ENCODE measurements around the gene ADAMTS9. TPM values are rescaled to one million over a fixed set of nuclear protein-coding genes. Genes with fewer than 3 reads are reported as not detected.

The ADAMTS9 gene
- total and polyA plus RNA-seq, 2 donors (not counting 3 experiments of a cell fraction or from before 2014, with no cell fraction given), result 6.5 to 23.9 TPM

- no peaks in the 10 kb centered on the region for H3K9me1 ChIP-seq (replicated peaks; ENCODE audit: control insufficient read depth, extremely low read depth, insufficient read depth, low read length)
- no peaks in the 10 kb centered on the region for H3K4me1 ChIP-seq (ENCODE audit: control insufficient read depth, extremely low read depth, insufficient read depth, low read length)
- H3K4me2 ChIP-seq (ENCODE audit: insufficient read depth, low read length), result no peak overlapping the region
- intact Hi-C loops (cut with micrococcal nuclease), result no loop called here
- H2AFZ ChIP-seq (ENCODE audit: low read depth, low read length), result no peak overlapping the region
- H3K79me2 ChIP-seq (ENCODE audit: control insufficient read depth, insufficient read depth, low read length), result no peaks in the 10 kb centered on the region
- H3K27ac ChIP-seq (ENCODE audit: insufficient read depth, low read depth, low read length), result no peak overlapping the region
- FAIRE-seq, result no peak
- H3K36me3 ChIP-seq (ENCODE audit: control insufficient read depth in 2 of 2, extremely low read depth in 1 of 2, insufficient read depth in 2 of 2, low read length in 2 of 2), result no peaks in the 10 kb centered on the region
- peaks cover 0 to 2% of the 10 kb centered on the region in 2 experiments for H3K27me3 ChIP-seq (ENCODE audit: control insufficient read depth in 2 of 2, insufficient read depth in 2 of 2, low read length in 2 of 2)
- no peaks in the 10 kb centered on the region for H4K20me1 ChIP-seq (replicated peaks; ENCODE audit: control insufficient read depth, extremely low read depth, insufficient read depth, low read length)
- H3K4me3 ChIP-seq (replicated peaks in 1 of 3; ENCODE audit: insufficient read depth in 1 of 3, low read depth in 1 of 3, low read length in 3 of 3), result no peak overlapping the region
- ChIA-PET CTCF (interaction anchor here (1.0 to 1.5 kb wide), 2 partner anchors 9 to 11 kb away, joined by 3 to 5 read pairs; no protein-coding TSS in a partner anchor), POLR2A (no interaction called here)
- no peak for TF ChIP-seq MAX (IDR thresholded peaks at IDR 0.05; ENCODE audit: insufficient read depth, insufficient read length)
- dilution Hi-C loops (cut with MboI; ENCODE audit: extremely low pct_ligation_motif_present, low sequenced_read_pairs), result loop anchor here (25.0 kb wide), 1 partner anchor 436 kb away; no protein-coding TSS in a partner anchor
- H3K9me3 ChIP-seq (replicated peaks; ENCODE audit: control insufficient read depth, insufficient read depth, low read length), result no peaks in the 10 kb centered on the region
- no TSS peak for BruUV-seq (replicated peaks)
- no peak for DNase-seq (ENCODE audit: low read depth, low spot score)
- H3K9ac ChIP-seq (replicated peaks; ENCODE audit: extremely low read depth, insufficient read depth, low read length), result no peak overlapping the region
Measured at GRCh38 chr3:64473466-64473865, 214.3 kb downstream of the ADAMTS9 start.

- Histone ChIP-seq H3K36me3 (ENCODE audit: control insufficient read depth in 2 of 2, extremely low read depth in 1 of 2, insufficient read depth in 2 of 2, low read length in 2 of 2) (no peaks in the 10 kb centered on the region), H3K9me3 (replicated peaks; ENCODE audit: control insufficient read depth, insufficient read depth, low read length) (no peaks in the 10 kb centered on the region), H3K9me1 (replicated peaks; ENCODE audit: control insufficient read depth, extremely low read depth, insufficient read depth, low read length) (no peaks in the 10 kb centered on the region), H3K27me3 (ENCODE audit: control insufficient read depth in 2 of 2, insufficient read depth in 2 of 2, low read length in 2 of 2) (peaks cover 2 to 3% of the 10 kb centered on the region in 2 experiments), H3K4me2 (ENCODE audit: insufficient read depth, low read length) (no peak overlapping the region), H4K20me1 (replicated peaks; ENCODE audit: control insufficient read depth, extremely low read depth, insufficient read depth, low read length) (no peaks in the 10 kb centered on the region), H3K79me2 (ENCODE audit: control insufficient read depth, insufficient read depth, low read length) (no peaks in the 10 kb centered on the region), H3K9ac (replicated peaks; ENCODE audit: extremely low read depth, insufficient read depth, low read length) (no peak overlapping the region), H3K4me3 (replicated peaks in 1 of 3; ENCODE audit: insufficient read depth in 1 of 3, low read depth in 1 of 3, low read length in 3 of 3) (no peak overlapping the region), H3K27ac (ENCODE audit: insufficient read depth, low read depth, low read length) (no peak overlapping the region), H3K4me1 (ENCODE audit: control insufficient read depth, extremely low read depth, insufficient read depth, low read length) (peaks cover 4% of the 10 kb centered on the region), H2AFZ (ENCODE audit: low read depth, low read length) (no peak overlapping the region)
- TF ChIP-seq MYC (IDR thresholded peaks at IDR 0.05; ENCODE audit: low read depth, low read length), result no peak
- no peak for TF ChIP-seq EZH2 (IDR thresholded peaks at IDR 0.05; ENCODE audit: borderline replicate concordance, low read depth, low read length, severe bottlenecking)
- TF ChIP-seq FOS (IDR thresholded peaks at IDR 0.05; ENCODE audit: borderline replicate concordance, insufficient read depth, low read length), result no peak
- no peak for TF ChIP-seq POLR2A (IDR thresholded peaks at IDR 0.05; ENCODE audit: low read depth, low read length)
- no peak for TF ChIP-seq POLR2AphosphoS5 (IDR thresholded peaks at IDR 0.05; ENCODE audit: insufficient read depth, low read depth, low read length)
- DNase-seq (ENCODE audit: low read depth, low spot score) (no peak), FAIRE-seq (no peak)
- intact Hi-C loops (cut with micrococcal nuclease), result no loop called here
- no TSS peak for BruUV-seq (replicated peaks)
- CTCF ChIA-PET, result interaction anchor here (1.3 kb wide), 1 partner anchor 13 kb away, joined by 4 read pairs; no protein-coding TSS in a partner anchor
- POLR2A ChIA-PET, result no interaction called here
- dilution Hi-C loops (cut with MboI; ENCODE audit: extremely low pct_ligation_motif_present, low sequenced_read_pairs), result loop anchor here (25.0 kb wide), 1 partner anchor 433 kb away; no protein-coding TSS in a partner anchor
Measured at GRCh38 chr3:64470436-64470835, 217.4 kb downstream of the ADAMTS9 start.
